Measurements from ENCODE around the gene RHO. TPM values are rescaled to one million over a fixed set of nuclear protein-coding genes. Genes with fewer than 3 reads are reported as not detected.

Gene RHO
- total RNA-seq, 1 experiment from 2014 or later = not detected

DNA sequence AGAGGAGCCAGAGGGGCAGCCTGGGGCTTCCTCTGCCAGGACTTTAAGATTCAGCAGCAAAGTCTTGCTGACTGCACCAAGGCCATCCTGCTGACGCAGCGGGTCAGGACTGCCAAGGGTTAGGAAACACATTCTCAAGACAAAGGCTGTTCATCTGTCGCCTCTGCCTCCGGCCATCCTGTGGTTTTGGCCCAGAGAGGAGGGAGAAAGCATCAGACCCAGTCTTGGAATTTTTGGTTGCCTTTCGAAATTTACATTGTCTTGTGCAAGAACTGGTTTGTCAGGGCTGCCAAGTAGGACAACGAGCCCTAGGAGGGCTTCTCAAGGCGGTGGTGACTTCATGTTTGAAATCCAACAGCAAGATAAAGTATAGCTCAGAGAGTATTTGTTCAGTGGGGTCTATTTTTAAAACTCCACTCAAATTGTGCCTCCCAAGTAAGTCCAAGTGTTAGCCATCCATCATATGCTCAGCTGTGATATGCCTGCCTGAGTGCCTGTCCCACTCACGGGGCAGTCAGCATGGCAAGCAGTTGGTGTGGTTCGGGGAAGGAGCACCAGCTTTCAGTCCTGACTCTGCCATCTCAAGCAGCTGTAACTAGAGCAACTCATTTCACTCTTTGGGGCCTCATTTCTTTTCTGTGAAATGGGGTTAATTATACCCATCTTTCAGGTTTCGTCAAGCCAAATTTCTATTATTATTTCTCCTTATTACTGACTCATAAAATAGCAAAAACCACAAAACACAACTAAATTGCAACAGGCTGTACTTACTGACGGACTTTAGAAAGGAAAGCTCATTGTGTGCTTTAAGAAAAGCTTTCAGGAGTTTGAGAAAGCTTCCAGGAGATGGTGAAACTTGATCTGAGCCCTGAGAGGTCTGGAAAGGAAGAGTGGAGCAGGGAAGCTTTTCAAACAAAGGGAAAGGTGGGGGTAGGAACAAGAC, 42.4 kb upstream of the RHO start:
- H3K27ac Mint-ChIP-seq = peak overlapping the region; percentile 23 to 88 (median 81); a peak in 6 of 7 replicates
- no peak overlapping the region for H4K5ac ChIP-seq (ENCODE audit: insufficient read length, low read depth, low read length)
- H4K20me1 ChIP-seq (ENCODE audit: control insufficient read depth, insufficient read depth, insufficient read length) = no peaks in the 10 kb centered on the region
- no peak overlapping the region for H2BK12ac ChIP-seq (ENCODE audit: insufficient read length, low read depth, low read length)
- H2BK5ac ChIP-seq (ENCODE audit: insufficient read length, low read length) = no peak overlapping the region
- H3K18ac ChIP-seq (ENCODE audit: insufficient read length, low read depth, low read length) = peak overlapping the region; percentile 45
- H3K4me1 Mint-ChIP-seq = peaks cover 52 to 58% of the 10 kb centered on the region in 2 experiments
- no peak overlapping the region for H3K4me2 ChIP-seq (ENCODE audit: insufficient read depth, insufficient read length, low read length)
- H3K27me3 ChIP-seq (ENCODE audit: insufficient read depth, low read length) = no peaks in the 10 kb centered on the region
- H3T11ph ChIP-seq (ENCODE audit: low read length) = no peak overlapping the region
- no peaks in the 10 kb centered on the region for H3K79me1 ChIP-seq (ENCODE audit: insufficient read depth, low read depth, low read length, poor library complexity, severe bottlenecking)
- no peaks in the 10 kb centered on the region; a peak in 1 of 5 replicates for H3K9me3 Mint-ChIP-seq
- H3K56ac ChIP-seq (ENCODE audit: insufficient read length, low read depth, low read length) = no peak overlapping the region
- peak overlapping the region in 1 of 2 experiments; percentile 11; a peak in 2 of 5 replicates for H3K4me3 Mint-ChIP-seq
- H3K4me1 ChIP-seq (ENCODE audit: insufficient read depth, low read length) = peaks cover 11% of the 10 kb centered on the region; the same call in 1 of the 2 replicates
- H2BK120ac ChIP-seq (ENCODE audit: low read depth, low read length, poor library complexity, severe bottlenecking) = no peak overlapping the region
- H3K9me3 ChIP-seq (ENCODE audit: control insufficient read depth, low read depth, low read length) = no peaks in the 10 kb centered on the region
- H3K14ac ChIP-seq (ENCODE audit: insufficient read depth, low read length) = no peak overlapping the region
- H2BK20ac ChIP-seq (ENCODE audit: low read depth, low read length, poor library complexity, severe bottlenecking) = no peak overlapping the region
- no peak for DNase-seq
- H3K27ac ChIP-seq (ENCODE audit: insufficient read length, low read depth, low read length) = no peak overlapping the region
- H3K4ac ChIP-seq (ENCODE audit: low read depth, low read length) = no peak overlapping the region
- no peaks in the 10 kb centered on the region for H3K23me2 ChIP-seq (ENCODE audit: insufficient read length, low read depth, low read length, poor library complexity, severe bottlenecking)
- no peak overlapping the region for H4K8ac ChIP-seq (replicated peaks; ENCODE audit: insufficient read length, low read depth, low read length)
- H2AK5ac ChIP-seq (ENCODE audit: insufficient read length, low read length) = no peak overlapping the region
- no peak overlapping the region for H3K23ac ChIP-seq (ENCODE audit: insufficient read length, low read depth, low read length)
- no peak overlapping the region for H4K91ac ChIP-seq (ENCODE audit: insufficient read length, low read depth, low read length)
- no peaks in the 10 kb centered on the region for H3K79me2 ChIP-seq (ENCODE audit: insufficient read depth, low read length)
- WGBS (ENCODE audit: extremely low coverage, insufficient read length, low lambda C conversion rate) = no CpG with 5 or more reads among the region's 11 CpGs
- no peak overlapping the region for H2BK15ac ChIP-seq (ENCODE audit: low read depth, low read length)
- no peak overlapping the region for H3K9ac ChIP-seq (ENCODE audit: extremely low read depth, insufficient read length, low read length)
- no peak for TF ChIP-seq CTCF (conservative IDR thresholded peaks at IDR 0.05)
- H3K27me3 Mint-ChIP-seq (ENCODE audit: low read depth) = no peaks in the 10 kb centered on the region
- peaks cover 2 to 25% (median 15%) of the 10 kb centered on the region in 3 experiments; a peak in 5 of 7 replicates for H3K36me3 Mint-ChIP-seq (ENCODE audit: insufficient read depth in 1 of 3, low read depth in 3 of 3)
- no peak overlapping the region for H2AFZ ChIP-seq (ENCODE audit: low read length)
